NCI-H2171 treated with DMSO at 0.1 percent for 48 hours (cell line): ENCODE measurements around the gene WRNIP1.
"Not testable (repeated sequence)": the region's sequence is repeated elsewhere in the genome, so short reads cannot be mapped to it uniquely, and the experiment has no call there.

ENCODE experiments used
- DNase-seq: peaks from one replicate; lab custom pipeline; 2025; lab: John Stamatoyannopoulos, UW

Gene WRNIP1

GRCh38 chr6:2741756-2742155 lies 23.4 kb upstream of the WRNIP1 start:
- DNase-seq = no peak

- DNase-seq = no peak
These were observed 21.6 kb upstream of the WRNIP1 start for GRCh38 chr6:2743280-2744208.

GRCh38 chr6:2744209-2744771 lies 20.9 kb upstream of the WRNIP1 start:
- peak; percentile 44 for DNase-seq

GRCh38 chr6:2744778-2745177 lies 20.4 kb upstream of the WRNIP1 start:
- DNase-seq = no peak

GRCh38 chr6:2745246-2745645 lies 19.9 kb upstream of the WRNIP1 start:
- no peak for DNase-seq

- no peak for DNase-seq
These were observed 18.6 kb upstream of the WRNIP1 start for GRCh38 chr6:2746557-2747061.

- DNase-seq = no peak
These were observed 17.0 kb upstream of the WRNIP1 start for GRCh38 chr6:2748183-2748582.

- DNase-seq = peak; percentile 39
These were observed 15.1 kb upstream of the WRNIP1 start for GRCh38 chr6:2749969-2750600.

- DNase-seq = no peak
These were observed 14.4 kb upstream of the WRNIP1 start, which contains the start of gene MYLK4 for GRCh38 chr6:2750832-2751231. MYLK4 (minus strand) TSS chr6:2750922; CDS start chr6:2749294, 1,628 bp downstream.

- DNase-seq = no peak
These were observed 13.3 kb upstream of the WRNIP1 start for GRCh38 chr6:2751871-2752270.

GRCh38 chr6:2752477-2753109 lies 12.6 kb upstream of the WRNIP1 start:
- no peak for DNase-seq

- DNase-seq = no peak
These were observed 12.1 kb upstream of the WRNIP1 start for GRCh38 chr6:2753110-2753489.

GRCh38 chr6:2753743-2754142 lies 11.4 kb upstream of the WRNIP1 start:
- no peak for DNase-seq

- DNase-seq = no peak
These were observed 10.8 kb upstream of the WRNIP1 start for GRCh38 chr6:2754393-2754792.

- DNase-seq = no peak
These were observed 10.3 kb upstream of the WRNIP1 start for GRCh38 chr6:2754911-2755310.

- DNase-seq = no peak
These were observed 9.7 kb upstream of the WRNIP1 start for GRCh38 chr6:2755456-2755855.

GRCh38 chr6:2756241-2756640 lies 9.0 kb upstream of the WRNIP1 start:
- no peak for DNase-seq

GRCh38 chr6:2756687-2757224 lies 8.4 kb upstream of the WRNIP1 start:
- DNase-seq = no peak

GRCh38 chr6:2758980-2759379 lies 6.2 kb upstream of the WRNIP1 start:
- no peak for DNase-seq

GRCh38 chr6:2760882-2761842 lies 4.0 kb upstream of the WRNIP1 start:
- no peak for DNase-seq

GRCh38 chr6:2762868-2763267 lies 2.3 kb upstream of the WRNIP1 start:
- DNase-seq = not testable (repeated sequence)
